ENCODE results near the gene RNASE2.

The RNASE2 gene

DNA sequence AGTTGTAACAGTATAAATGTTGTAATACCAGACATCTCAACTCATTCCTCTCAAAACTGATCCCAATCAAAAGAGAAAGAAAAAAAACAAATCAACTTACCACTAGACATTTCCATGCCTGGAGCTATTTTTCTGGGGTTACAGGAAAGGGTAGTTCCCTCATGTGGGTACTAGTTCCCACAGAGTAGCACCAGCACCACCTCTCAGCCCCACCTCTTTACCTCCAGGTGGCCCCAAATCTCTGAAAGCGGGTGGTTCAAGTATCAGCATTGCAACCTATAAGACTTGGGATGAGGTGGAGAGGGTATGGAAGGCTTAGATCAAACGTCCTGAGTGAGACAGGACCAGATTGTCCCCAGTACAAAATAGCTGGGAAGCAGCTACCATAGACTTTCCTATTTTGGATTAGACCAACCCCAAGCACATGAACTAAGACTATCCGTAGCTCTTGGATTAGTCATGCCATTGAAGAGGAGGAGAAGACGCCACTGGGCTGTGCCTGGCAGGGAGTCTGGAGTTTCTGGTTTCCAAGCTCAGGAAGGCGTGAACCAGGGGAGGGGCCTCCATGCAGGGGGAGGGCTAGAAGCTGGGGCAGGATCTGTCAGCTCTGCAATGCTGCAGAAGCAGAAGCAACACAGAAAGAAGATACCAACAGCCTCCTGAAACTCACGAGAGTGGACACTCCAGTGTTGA is 43.5 kb downstream of the RNASE2 start, which contains the start of gene SLC39A2:
TSS of gene SLC39A2 (plus strand) at position 620 of the 693 bp plus-strand sequence. CDS start 154 bp downstream, outside the sequence.
- H3K4me3 ChIP-seq (ENCODE audit: low read depth, low read length), result no peak within 1 kb of the TSS

DNA sequence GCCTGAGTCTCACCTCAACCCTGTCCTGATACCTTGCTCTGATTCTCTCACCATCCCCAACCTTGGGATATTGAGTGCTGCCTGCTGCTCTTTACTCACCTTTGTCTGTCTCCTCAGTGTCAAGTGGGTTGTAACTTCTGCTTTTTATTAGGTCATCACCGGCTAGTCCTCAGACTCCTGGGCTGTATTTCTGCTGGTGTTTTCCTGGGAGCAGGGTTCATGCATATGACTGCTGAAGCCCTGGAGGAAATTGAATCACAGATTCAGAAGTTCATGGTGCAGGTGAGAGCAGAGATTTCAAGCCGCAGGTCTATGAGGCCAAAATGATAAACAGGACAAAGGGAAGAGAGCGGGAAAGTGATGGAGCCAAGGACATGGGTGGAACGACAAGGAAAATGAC is 44.3 kb downstream of the RNASE2 start:
- H3K4me3 ChIP-seq (ENCODE audit: low read depth, low read length), result no peak overlapping the region
- TF ChIP-seq, protein P1, sequence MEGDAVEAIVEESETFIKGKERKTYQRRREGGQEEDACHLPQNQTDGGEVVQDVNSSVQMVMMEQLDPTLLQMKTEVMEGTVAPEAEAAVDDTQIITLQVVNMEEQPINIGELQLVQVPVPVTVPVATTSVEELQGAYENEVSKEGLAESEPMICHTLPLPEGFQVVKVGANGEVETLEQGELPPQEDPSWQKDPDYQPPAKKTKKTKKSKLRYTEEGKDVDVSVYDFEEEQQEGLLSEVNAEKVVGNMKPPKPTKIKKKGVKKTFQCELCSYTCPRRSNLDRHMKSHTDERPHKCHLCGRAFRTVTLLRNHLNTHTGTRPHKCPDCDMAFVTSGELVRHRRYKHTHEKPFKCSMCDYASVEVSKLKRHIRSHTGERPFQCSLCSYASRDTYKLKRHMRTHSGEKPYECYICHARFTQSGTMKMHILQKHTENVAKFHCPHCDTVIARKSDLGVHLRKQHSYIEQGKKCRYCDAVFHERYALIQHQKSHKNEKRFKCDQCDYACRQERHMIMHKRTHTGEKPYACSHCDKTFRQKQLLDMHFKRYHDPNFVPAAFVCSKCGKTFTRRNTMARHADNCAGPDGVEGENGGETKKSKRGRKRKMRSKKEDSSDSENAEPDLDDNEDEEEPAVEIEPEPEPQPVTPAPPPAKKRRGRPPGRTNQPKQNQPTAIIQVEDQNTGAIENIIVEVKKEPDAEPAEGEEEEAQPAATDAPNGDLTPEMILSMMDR (IDR thresholded peaks at IDR 0.05; ENCODE audit: borderline replicate concordance, insufficient read depth, low read depth, low read length), result no peak

More for the DNA sequence above, 43.5 kb downstream of the RNASE2 start, which contains the start of gene SLC39A2:
- TF ChIP-seq, protein P1 (IDR thresholded peaks at IDR 0.05; ENCODE audit: borderline replicate concordance, insufficient read depth, low read depth, low read length), result no peak

DNA sequence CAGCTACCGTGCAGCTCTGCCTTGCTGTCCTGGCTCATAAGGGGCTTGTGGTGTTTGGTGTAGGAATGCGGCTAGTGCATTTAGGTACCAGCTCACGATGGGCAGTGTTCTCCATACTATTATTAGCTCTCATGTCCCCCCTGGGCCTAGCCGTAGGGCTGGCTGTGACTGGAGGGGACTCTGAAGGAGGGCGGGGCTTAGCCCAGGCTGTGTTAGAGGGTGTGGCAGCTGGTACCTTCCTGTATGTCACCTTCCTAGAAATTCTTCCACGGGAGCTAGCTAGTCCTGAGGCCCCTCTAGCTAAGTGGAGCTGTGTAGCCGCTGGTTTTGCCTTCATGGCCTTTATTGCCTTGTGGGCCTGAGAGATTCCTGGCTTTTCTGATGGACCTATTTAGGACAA is 45.9 kb downstream of the RNASE2 start:
- no peak overlapping the region for H3K4me3 ChIP-seq (ENCODE audit: low read depth, low read length)
- TF ChIP-seq, protein P1 (IDR thresholded peaks at IDR 0.05; ENCODE audit: borderline replicate concordance, insufficient read depth, low read depth, low read length), result no peak

DNA sequence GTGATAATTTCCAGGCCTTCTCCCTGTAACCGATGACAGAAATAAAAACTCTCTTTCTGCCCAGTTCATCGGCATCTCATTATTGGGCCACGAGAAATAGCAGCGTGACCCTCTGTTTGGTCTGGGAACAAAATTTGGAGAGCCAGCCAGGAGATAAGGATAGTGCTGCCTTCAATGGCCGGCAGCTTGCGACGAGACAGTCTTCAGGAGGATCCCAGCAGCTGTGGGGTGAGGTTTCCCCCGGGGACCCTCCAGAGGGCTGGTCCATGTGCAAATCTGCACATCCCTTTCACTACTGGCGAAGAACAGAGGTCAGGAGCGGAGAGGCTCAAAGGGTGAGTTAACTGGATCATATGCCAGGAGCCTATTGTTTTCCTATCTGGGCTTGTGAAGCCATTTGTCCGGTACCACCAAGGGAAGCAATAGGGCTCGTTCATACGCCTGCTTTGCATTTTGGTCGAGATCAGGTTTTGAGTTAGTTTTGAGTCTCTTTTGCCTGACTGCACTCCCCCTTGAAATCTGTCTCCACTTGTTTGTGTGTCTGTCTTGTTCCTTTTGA is 48.6 kb downstream of the RNASE2 start:
- TF ChIP-seq, protein P1 (IDR thresholded peaks at IDR 0.05; ENCODE audit: borderline replicate concordance, insufficient read depth, low read depth, low read length), result no peak
- H3K4me3 ChIP-seq (ENCODE audit: low read depth, low read length), result no peak overlapping the region
